HepG2 (cell line): ENCODE data around the gene DPP6. TPM values are rescaled to one million over a fixed set of nuclear protein-coding genes. Genes with fewer than 3 reads are reported as not detected.
A peak's percentile ranks its signal among the peaks of the same experiment; 100 is the strongest.

Experiments
- ATAC-seq: fragments of 200-7000 bp; cut with Tn5 transposase; 3 replicates; pipeline ENCODE4 v1.9.1; 2020; ENCODE audit warnings: mild to moderate bottlenecking, moderate library complexity
- BruUV-seq: library from RNA; stranded (reverse); fragments of 400-500 nt; replicated peaks from 2 replicates; lab custom pipeline; 2021; lab: Mats Ljungman, UMichigan
- CTCF ChIA-PET: fragments of 300-600 bp; formaldehyde crosslinking; extraction: SDS; loops from one replicate; lab custom pipeline; 2021; ENCODE audit warnings: low total read pairs, inconsistent platforms, low intra/inter-chr PET ratio; lab: Yijun Ruan, JAX
- POLR2A ChIA-PET: fragments of 350-600 bp; sonication (Branson Sonifier 250); formaldehyde crosslinking; loops from one replicate; lab custom pipeline; 2020; ENCODE audit warnings: antibody characterized with exemption, inconsistent platforms; lab: Yijun Ruan, JAX
- DNase-seq: peaks from one replicate; pipeline ENCODE4 v3.0.0-alpha.2; 2015; ENCODE audit warnings: low spot score
- FAIRE-seq: peaks from 3 replicates; lab custom pipeline; 2011; peaks lifted over from hg19 to GRCh38; lab: Jason Lieb, UNC
- H2AFZ ChIP-seq: one replicate; pipeline ENCODE4 v1.6.1; 2011; ENCODE audit warnings: low read length, inconsistent platforms
- H3K27ac ChIP-seq: fragments of 300-600 bp; 3 replicates; pipeline ENCODE4 v1.8.0; 2011; ENCODE audit warnings: mixed run types, mild to moderate bottlenecking, mixed read lengths, low read length, inconsistent platforms; ENCODE audit not compliant: insufficient read depth; ENCODE audit errors: extremely low read length
- H3K27me3 ChIP-seq, 2 experiments: fragments of 200-600 bp in 1 of 2; 2 replicates in 1 of 2; 3 replicates in 1 of 2; pipeline versions ENCODE4 v1.6.0 to v1.8.0; 2011; ENCODE audit warnings: low read length in 2 of 2, mild to moderate bottlenecking in 2 of 2, moderate library complexity in 2 of 2, inconsistent platforms in 1 of 2; ENCODE audit not compliant: insufficient read depth in 2 of 2, control insufficient read depth in 1 of 2
- H3K36me3 ChIP-seq, 2 experiments: fragments of 200-600 bp in 1 of 2; replicated peaks in 1 of 2; 2 replicates in 1 of 2; 3 replicates in 1 of 2; pipeline versions ENCODE4 v1.5.1 to v1.8.0; 2011; ENCODE audit warnings: low read length in 2 of 2, inconsistent platforms in 1 of 2; ENCODE audit not compliant: insufficient read depth in 2 of 2, control insufficient read depth in 1 of 2
- H3K4me1 ChIP-seq: 2 replicates; pipeline ENCODE4 v1.5.1; 2012; ENCODE audit warnings: low read length, inconsistent platforms; ENCODE audit not compliant: insufficient read depth
- H3K4me2 ChIP-seq: 2 replicates; pipeline ENCODE4 v1.6.0; 2011; ENCODE audit warnings: low read depth, low read length, inconsistent platforms
- H3K4me3 ChIP-seq, 3 experiments: fragments of 200-600 bp in 1 of 3; sonication (generic), shearing (Covaris generic) in 1 of 3; replicated peaks in 1 of 3; 2 replicates each; pipeline ENCODE4 v1.5.1; 2011 to 2016; ENCODE audit warnings: low read length in 3 of 3, inconsistent platforms in 2 of 3, low read depth in 2 of 3, mild to moderate bottlenecking in 2 of 3, control low read depth in 1 of 3, mixed read lengths in 1 of 3; ENCODE audit not compliant: insufficient read depth in 1 of 3
- H3K79me2 ChIP-seq: one replicate; pipeline ENCODE4 v1.6.1; 2011; ENCODE audit warnings: low read length, inconsistent platforms; ENCODE audit not compliant: insufficient read depth
- H3K9ac ChIP-seq: 2 replicates; pipeline ENCODE4 v1.6.0; 2011; ENCODE audit warnings: mild to moderate bottlenecking, low read depth, low read length, inconsistent platforms; ENCODE audit not compliant: insufficient read depth
- H3K9me3 ChIP-seq: 2 replicates; pipeline ENCODE4 v1.5.1; 2012; ENCODE audit warnings: mild to moderate bottlenecking, low read length
- H4K20me1 ChIP-seq: 2 replicates; pipeline ENCODE4 v1.6.0; 2011; ENCODE audit warnings: inconsistent platforms, mild to moderate bottlenecking, low read length, moderate library complexity; ENCODE audit not compliant: insufficient read depth
- CC2D1A ChIP-seq: sonication (generic); formaldehyde crosslinking; IDR thresholded peaks from 2 replicates; pipeline ENCODE4 v1.8.1; 2023; ENCODE audit warnings: mild to moderate bottlenecking, missing genetic modification reagents
- PAWR ChIP-seq: sonication (generic); formaldehyde crosslinking; IDR thresholded peaks from 2 replicates; pipeline ENCODE4 v1.4.0; 2020; ENCODE audit warnings: missing genetic modification reagents, mild to moderate bottlenecking, borderline replicate concordance
- SETDB1 ChIP-seq: sonication (generic); formaldehyde crosslinking; IDR thresholded peaks from 2 replicates; pipeline ENCODE4 v1.5.1; 2020; ENCODE audit warnings: missing genetic modification reagents, mild to moderate bottlenecking, borderline replicate concordance
- SP4 ChIP-seq: sonication (generic); formaldehyde crosslinking; IDR thresholded peaks from 2 replicates; pipeline ENCODE4 v1.8.1; 2023; ENCODE audit warnings: mild to moderate bottlenecking, missing genetic modification reagents
- YY1 ChIP-seq: IDR thresholded peaks from 2 replicates; pipeline ENCODE4 v1.6.1; 2011; ENCODE audit warnings: low read length, low read depth, moderate library complexity, mild to moderate bottlenecking; ENCODE audit not compliant: insufficient read depth, insufficient replicate concordance
- ZNF569 ChIP-seq: sonication (generic); formaldehyde crosslinking; IDR thresholded peaks from 2 replicates; pipeline ENCODE4 v1.5.0; 2020; ENCODE audit warnings: mild to moderate bottlenecking, missing genetic modification reagents, moderate library complexity, borderline replicate concordance
- ZNF660 ChIP-seq: sonication (generic); formaldehyde crosslinking; IDR thresholded peaks from 2 replicates; pipeline ENCODE4 v1.5.1; 2020; ENCODE audit warnings: mild to moderate bottlenecking, low read depth, missing genetic modification reagents, borderline replicate concordance
- ZNF788 ChIP-seq: sonication (generic); formaldehyde crosslinking; IDR thresholded peaks from 2 replicates; pipeline ENCODE4 v1.5.0; 2020; ENCODE audit warnings: mild to moderate bottlenecking, missing genetic modification reagents, borderline replicate concordance
- WGBS: methylation state at CpG from one replicate; pipeline ENCODE4 v1.1.6; 2017; ENCODE audit warnings: low lambda C conversion rate; 5-methylcytosine and 5-hydroxymethylcytosine counted together
- in situ Hi-C: cut with HindIII; loops from 2 replicates; pipeline ENCODE4 v1.10.0; 2017; ENCODE audit warnings: low pct_unique_long_range_greater_than_20kb; ENCODE audit not compliant: extremely low pct_ligation_motif_present
- intact Hi-C: fragments of 100-400 bp; cut with micrococcal nuclease; formaldehyde crosslinking; loops from one replicate; pipeline ENCODE4 v1.10.0; 2022; ENCODE audit not compliant: unreplicated experiment
- polyA plus RNA-seq, 8 experiments: library from polyadenylated mRNA; depleted of rRNA in 3 of 8; stranded (reverse) in 7 of 8; unstranded in 1 of 8; fragments of >200 nt; fragmentation: Illumina TruSeq in 4 of 8; extraction: Trizol in 4 of 8; gene quantifications; 2 replicates each; pipeline versions ENCODE4 v1.2.1 to v1.2.3, GENCODE V29; 2011 to 2016; ENCODE audit warnings: low read depth in 4 of 8, missing spikeins in 1 of 8, mixed read lengths in 1 of 8; ENCODE audit not compliant: insufficient read depth in 1 of 8
- total RNA-seq, 5 experiments: library from RNA; depleted of rRNA; stranded (reverse); fragments of >200 nt; fragmentation: Illumina TruSeq; extraction: Trizol; gene quantifications; 2 replicates each; pipeline ENCODE4 v1.2.3, GENCODE V29; 2016; ENCODE audit warnings: low read depth in 1 of 5
- TF ChIP-seq, protein P1 (sequence below): IDR thresholded peaks from 2 replicates; pipeline ENCODE4 v1.6.1; 2016; ENCODE audit warnings: mild to moderate bottlenecking, missing biosample characterization, missing genetic modification reagents
- TF ChIP-seq, protein P2 (sequence below): IDR thresholded peaks from 2 replicates; pipeline ENCODE4 v1.4.0; 2020; ENCODE audit warnings: mild to moderate bottlenecking, missing genetic modification reagents

DPP6 gene
- total and polyA plus RNA-seq, 2 of the 13 experiments (the other 11 are each of a cell fraction or from before 2014, with no cell fraction given): not detected

DNA sequence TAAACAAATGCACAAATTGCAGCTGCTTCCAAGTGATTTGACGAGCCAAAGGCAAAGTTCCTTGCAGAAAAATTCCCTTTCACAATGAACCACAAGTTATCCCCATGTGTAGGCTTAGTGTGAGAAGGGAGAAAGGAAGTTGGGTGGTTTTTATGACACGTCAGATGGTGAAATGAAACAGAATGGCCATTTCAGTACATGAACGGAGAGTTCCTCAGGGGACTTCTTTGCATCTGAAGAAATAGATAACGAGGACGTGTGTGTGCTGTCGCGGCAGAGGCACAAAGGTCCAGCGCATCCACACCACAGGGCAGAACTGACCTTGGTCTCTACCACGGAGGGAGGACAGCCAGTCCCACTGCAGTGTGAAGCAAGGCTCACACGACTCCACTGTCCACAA lies 814.9 kb downstream of the DPP6 start:
- in situ Hi-C loops (no loop called here), intact Hi-C loops (no loop called here)
- Histone ChIP-seq H3K27me3 (peaks cover 5 to 60% of the 10 kb centered on the region in 2 experiments; a peak in 3 of 5 replicates), H3K36me3 (no peaks in the 10 kb centered on the region), H3K9me3 (no peaks in the 10 kb centered on the region), H3K4me3 (no peak overlapping the region), H3K4me1 (no peaks in the 10 kb centered on the region), H3K4me2 (no peak overlapping the region), H4K20me1 (no peaks in the 10 kb centered on the region), H3K79me2 (no peaks in the 10 kb centered on the region), H2AFZ (no peak overlapping the region), H3K9ac (no peak overlapping the region), H3K27ac (no peak overlapping the region)
- ChIA-PET POLR2A (no interaction called here), CTCF (no interaction called here)
- TF ChIP-seq, protein P1, sequence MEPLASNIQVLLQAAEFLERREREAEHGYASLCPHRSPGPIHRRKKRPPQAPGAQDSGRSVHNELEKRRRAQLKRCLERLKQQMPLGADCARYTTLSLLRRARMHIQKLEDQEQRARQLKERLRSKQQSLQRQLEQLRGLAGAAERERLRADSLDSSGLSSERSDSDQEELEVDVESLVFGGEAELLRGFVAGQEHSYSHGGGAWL: no peak
- FAIRE-seq: no peak
- 18% methylated on average over 10 of the region's 10 CpGs for WGBS
- no TSS peak for BruUV-seq
- no peak for ATAC-seq
- DNase-seq: no peak

DNA sequence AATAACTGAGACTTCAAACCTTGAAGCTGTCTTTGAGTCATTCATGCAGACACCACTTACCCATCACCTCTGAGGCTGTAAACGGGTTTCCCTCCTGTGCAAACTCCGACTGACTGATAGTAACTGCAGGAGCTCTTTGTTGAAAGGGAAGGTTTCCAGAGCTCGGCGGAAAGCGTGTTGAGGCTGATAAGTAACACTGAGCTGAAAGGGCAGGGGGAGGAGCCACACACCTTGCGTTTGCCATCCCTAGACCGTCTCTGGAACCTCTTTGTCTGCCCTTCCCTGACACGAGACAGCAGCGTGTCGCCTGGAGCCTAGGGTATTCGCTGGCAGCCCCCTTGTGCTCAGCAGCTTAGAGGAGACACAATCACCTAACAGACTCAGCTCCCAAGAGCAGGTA lies 816.7 kb downstream of the DPP6 start:
- no TSS peak for BruUV-seq
- Histone ChIP-seq H3K4me1 (no peaks in the 10 kb centered on the region), H3K36me3 (no peaks in the 10 kb centered on the region), H3K27me3 (peaks cover 10 to 62% of the 10 kb centered on the region in 2 experiments; a peak in 4 of 5 replicates), H3K9me3 (no peaks in the 10 kb centered on the region), H3K4me2 (no peak overlapping the region), H3K4me3 (no peak overlapping the region), H3K9ac (no peak overlapping the region), H4K20me1 (no peaks in the 10 kb centered on the region), H2AFZ (no peak overlapping the region), H3K27ac (no peak overlapping the region), H3K79me2 (no peaks in the 10 kb centered on the region)
- 5% methylated on average over 5 of the region's 11 CpGs for WGBS
- no peak for FAIRE-seq
- ChIA-PET POLR2A (no interaction called here), CTCF (no interaction called here)
- ATAC-seq: peak; percentile 54
- intact Hi-C loops (no loop called here), in situ Hi-C loops (no loop called here)
- no peak for DNase-seq
- TF ChIP-seq YY1 (no peak), CC2D1A (CRISPR knock-in tag) (no peak), ZNF569 (no peak), PAWR (no peak), ZNF660 (CRISPR knock-in tag) (no peak), SETDB1 (CRISPR knock-in tag) (no peak), SP4 (CRISPR knock-in tag) (no peak), ZNF788 (no peak)
- TF ChIP-seq, protein P2, sequence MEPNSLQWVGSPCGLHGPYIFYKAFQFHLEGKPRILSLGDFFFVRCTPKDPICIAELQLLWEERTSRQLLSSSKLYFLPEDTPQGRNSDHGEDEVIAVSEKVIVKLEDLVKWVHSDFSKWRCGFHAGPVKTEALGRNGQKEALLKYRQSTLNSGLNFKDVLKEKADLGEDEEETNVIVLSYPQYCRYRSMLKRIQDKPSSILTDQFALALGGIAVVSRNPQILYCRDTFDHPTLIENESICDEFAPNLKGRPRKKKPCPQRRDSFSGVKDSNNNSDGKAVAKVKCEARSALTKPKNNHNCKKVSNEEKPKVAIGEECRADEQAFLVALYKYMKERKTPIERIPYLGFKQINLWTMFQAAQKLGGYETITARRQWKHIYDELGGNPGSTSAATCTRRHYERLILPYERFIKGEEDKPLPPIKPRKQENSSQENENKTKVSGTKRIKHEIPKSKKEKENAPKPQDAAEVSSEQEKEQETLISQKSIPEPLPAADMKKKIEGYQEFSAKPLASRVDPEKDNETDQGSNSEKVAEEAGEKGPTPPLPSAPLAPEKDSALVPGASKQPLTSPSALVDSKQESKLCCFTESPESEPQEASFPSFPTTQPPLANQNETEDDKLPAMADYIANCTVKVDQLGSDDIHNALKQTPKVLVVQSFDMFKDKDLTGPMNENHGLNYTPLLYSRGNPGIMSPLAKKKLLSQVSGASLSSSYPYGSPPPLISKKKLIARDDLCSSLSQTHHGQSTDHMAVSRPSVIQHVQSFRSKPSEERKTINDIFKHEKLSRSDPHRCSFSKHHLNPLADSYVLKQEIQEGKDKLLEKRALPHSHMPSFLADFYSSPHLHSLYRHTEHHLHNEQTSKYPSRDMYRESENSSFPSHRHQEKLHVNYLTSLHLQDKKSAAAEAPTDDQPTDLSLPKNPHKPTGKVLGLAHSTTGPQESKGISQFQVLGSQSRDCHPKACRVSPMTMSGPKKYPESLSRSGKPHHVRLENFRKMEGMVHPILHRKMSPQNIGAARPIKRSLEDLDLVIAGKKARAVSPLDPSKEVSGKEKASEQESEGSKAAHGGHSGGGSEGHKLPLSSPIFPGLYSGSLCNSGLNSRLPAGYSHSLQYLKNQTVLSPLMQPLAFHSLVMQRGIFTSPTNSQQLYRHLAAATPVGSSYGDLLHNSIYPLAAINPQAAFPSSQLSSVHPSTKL (CRISPR knock-in tag): no peak
